DND-41 (cell line): ENCODE results near the gene FARP2.

Experiments
- EZH2 ChIP-seq: IDR thresholded peaks from 3 replicates; pipeline ENCODE4 v1.6.1; 2012; ENCODE audit warnings: borderline replicate concordance, low read depth, mild to moderate bottlenecking, moderate library complexity, low read length, inconsistent platforms; ENCODE audit not compliant: severe bottlenecking
- TF ChIP-seq, protein P1 (sequence below): IDR thresholded peaks from 2 replicates; pipeline ENCODE4 v1.5.1; 2012; ENCODE audit warnings: borderline replicate concordance, low read length, moderate library complexity, mild to moderate bottlenecking; ENCODE audit not compliant: poor library complexity, severe bottlenecking; ENCODE audit errors: extremely low read depth

DNA sequence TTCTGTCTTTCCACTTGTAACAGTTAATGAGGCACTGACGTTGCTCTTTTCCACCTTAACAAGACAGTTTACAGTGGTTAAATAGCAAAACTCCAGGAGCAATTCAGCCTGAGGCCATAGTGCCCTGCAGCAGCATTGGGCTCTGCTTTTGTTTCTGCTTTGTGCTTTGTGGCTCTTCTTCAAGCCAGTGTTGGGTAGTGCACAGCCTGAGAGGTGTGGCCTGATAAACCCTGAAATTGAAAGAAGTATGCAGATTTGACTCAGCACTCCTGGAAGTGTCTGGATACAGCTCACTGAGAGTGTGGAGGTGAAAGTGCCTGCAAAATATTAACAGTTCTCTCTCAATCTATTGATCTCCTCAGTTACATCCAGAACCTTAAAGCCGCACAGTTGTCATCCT, 89.3 kb downstream of the FARP2 start:
- TF ChIP-seq, protein P1, sequence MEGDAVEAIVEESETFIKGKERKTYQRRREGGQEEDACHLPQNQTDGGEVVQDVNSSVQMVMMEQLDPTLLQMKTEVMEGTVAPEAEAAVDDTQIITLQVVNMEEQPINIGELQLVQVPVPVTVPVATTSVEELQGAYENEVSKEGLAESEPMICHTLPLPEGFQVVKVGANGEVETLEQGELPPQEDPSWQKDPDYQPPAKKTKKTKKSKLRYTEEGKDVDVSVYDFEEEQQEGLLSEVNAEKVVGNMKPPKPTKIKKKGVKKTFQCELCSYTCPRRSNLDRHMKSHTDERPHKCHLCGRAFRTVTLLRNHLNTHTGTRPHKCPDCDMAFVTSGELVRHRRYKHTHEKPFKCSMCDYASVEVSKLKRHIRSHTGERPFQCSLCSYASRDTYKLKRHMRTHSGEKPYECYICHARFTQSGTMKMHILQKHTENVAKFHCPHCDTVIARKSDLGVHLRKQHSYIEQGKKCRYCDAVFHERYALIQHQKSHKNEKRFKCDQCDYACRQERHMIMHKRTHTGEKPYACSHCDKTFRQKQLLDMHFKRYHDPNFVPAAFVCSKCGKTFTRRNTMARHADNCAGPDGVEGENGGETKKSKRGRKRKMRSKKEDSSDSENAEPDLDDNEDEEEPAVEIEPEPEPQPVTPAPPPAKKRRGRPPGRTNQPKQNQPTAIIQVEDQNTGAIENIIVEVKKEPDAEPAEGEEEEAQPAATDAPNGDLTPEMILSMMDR, result no peak
- no peak for TF ChIP-seq EZH2
